GM23338 (cell line): ENCODE measurements around the gene HIVEP3. TPM values are rescaled to one million over a fixed set of nuclear protein-coding genes. Genes with fewer than 3 reads are reported as not detected.

Source experiments
- ATAC-seq: fragments of 200-7000 bp; cut with Tn5 transposase; 3 replicates; pipeline ENCODE4 v1.9.1; 2020
- DNase-seq: peaks from one replicate; pipeline ENCODE4 v3.0.0-alpha.2; 2015; ENCODE audit warnings: low spot score
- H2AFZ ChIP-seq: fragments of 200-600 bp; sonication (generic); 2 replicates; pipeline ENCODE4 v1.8.0; 2016; ENCODE audit warnings: antibody characterized with exemption, mild to moderate bottlenecking, moderate library complexity
- H3F3A ChIP-seq: fragments of 200-600 bp; sonication (generic); replicated peaks from 2 replicates; pipeline ENCODE4 v1.8.0; 2017; ENCODE audit warnings: antibody characterized with exemption, mixed run types, low read depth
- H3K27ac ChIP-seq: fragments of 200-600 bp; sonication (generic); 2 replicates; pipeline ENCODE4 v1.6.1; 2016; ENCODE audit warnings: low read depth
- H3K27me3 ChIP-seq: fragments of 200-600 bp; sonication (generic); 2 replicates; pipeline ENCODE4 v1.8.0; 2016; ENCODE audit warnings: mild to moderate bottlenecking, mixed run types, moderate library complexity; ENCODE audit not compliant: insufficient read depth
- H3K36me3 ChIP-seq: fragments of 200-600 bp; sonication (generic); 2 replicates; pipeline ENCODE4 v1.8.0; 2016; ENCODE audit warnings: mild to moderate bottlenecking; ENCODE audit not compliant: insufficient read depth
- H3K4me1 ChIP-seq: fragments of 200-600 bp; sonication (generic); 2 replicates; pipeline ENCODE4 v1.8.0; 2016; ENCODE audit warnings: mild to moderate bottlenecking, moderate library complexity; ENCODE audit not compliant: insufficient read depth
- H3K4me2 ChIP-seq: fragments of 200-600 bp; sonication (generic); 2 replicates; pipeline ENCODE4 v1.7.1; 2017; ENCODE audit warnings: mixed run types
- H3K4me3 ChIP-seq: fragments of 200-600 bp; sonication (generic); 2 replicates; pipeline ENCODE4 v1.6.1; 2016; ENCODE audit warnings: mixed run types
- H3K79me2 ChIP-seq: fragments of 200-600 bp; sonication (generic); replicated peaks from 2 replicates; pipeline ENCODE4 v1.8.0; 2017; ENCODE audit warnings: mild to moderate bottlenecking; ENCODE audit not compliant: insufficient read depth
- H3K9me2 ChIP-seq: fragments of 200-600 bp; sonication (generic); 2 replicates; pipeline ENCODE4 v1.8.0; 2017; ENCODE audit not compliant: insufficient read depth
- H4K20me1 ChIP-seq: fragments of 200-600 bp; sonication (generic); replicated peaks from 2 replicates; pipeline ENCODE4 v1.8.0; 2017; ENCODE audit warnings: mild to moderate bottlenecking; ENCODE audit not compliant: insufficient read depth
- H3K27ac Mint-ChIP-seq: 2 replicates; pipeline ENCODE4 v1.8.0; 2020; ENCODE audit warnings: inconsistent platforms, mild to moderate bottlenecking, moderate library complexity, mixed read lengths
- H3K27me3 Mint-ChIP-seq: 3 replicates; pipeline ENCODE4 v1.8.0; 2022; ENCODE audit warnings: low read depth, mild to moderate bottlenecking, moderate library complexity, mixed read lengths, inconsistent platforms; ENCODE audit not compliant: insufficient read depth, poor library complexity
- H3K36me3 Mint-ChIP-seq: 3 replicates; pipeline ENCODE4 v1.8.0; 2021; ENCODE audit warnings: low read depth, mild to moderate bottlenecking, inconsistent platforms, moderate library complexity, mixed read lengths
- H3K4me1 Mint-ChIP-seq: 3 replicates; pipeline ENCODE4 v1.8.0; 2020; ENCODE audit warnings: mild to moderate bottlenecking, inconsistent platforms, mixed read lengths
- H3K4me3 Mint-ChIP-seq: 3 replicates; pipeline ENCODE4 v1.8.0; 2021; ENCODE audit warnings: moderate library complexity, mild to moderate bottlenecking, inconsistent platforms, mixed read lengths
- H3K9me3 Mint-ChIP-seq: 3 replicates; pipeline ENCODE4 v1.8.0; 2020; ENCODE audit warnings: moderate library complexity, mild to moderate bottlenecking, inconsistent platforms, mixed read lengths
- EZH2phosphoT487 ChIP-seq: fragments of 200-600 bp; sonication (generic); IDR thresholded peaks from one replicate; pipeline ENCODE4 v1.8.1; 2018; ENCODE audit warnings: antibody characterized with exemption; ENCODE audit not compliant: unreplicated experiment
- JUNB ChIP-seq: IDR thresholded peaks from one replicate; pipeline ENCODE4 v1.6.1; 2016; ENCODE audit warnings: antibody characterized with exemption; ENCODE audit not compliant: unreplicated experiment
- POLR2AphosphoS5 ChIP-seq: IDR thresholded peaks from 2 replicates; pipeline ENCODE4 v1.6.1; 2016; ENCODE audit warnings: antibody characterized with exemption, low read depth
- REST ChIP-seq: IDR thresholded peaks from one replicate; pipeline ENCODE4 v1.6.1; 2018; ENCODE audit warnings: antibody characterized with exemption; ENCODE audit not compliant: unreplicated experiment
- ZNF331 ChIP-seq: fragments of 250-450 bp; sonication (Bioruptor Pico); IDR thresholded peaks from 2 replicates; pipeline ENCODE4 v1.5.0; 2020; ENCODE audit warnings: low read depth, mild to moderate bottlenecking, moderate library complexity
- ZNF462 ChIP-seq: fragments of 250-450 bp; sonication (Bioruptor Pico); IDR thresholded peaks from 2 replicates; pipeline ENCODE4 v1.5.0; 2020; ENCODE audit warnings: mild to moderate bottlenecking, moderate library complexity
- polyA plus RNA-seq: library from polyadenylated mRNA; unstranded; fragments of >200 nt; fragmentation: Nextera tagmentation; extraction: Ambion mirVana; gene quantifications from 2 replicates; pipeline ENCODE4 v1.2.1, GENCODE V29; 2016
- total RNA-seq: library from RNA; depleted of rRNA; stranded (reverse); fragments of >200 nt; shearing (Covaris generic); gene quantifications from 2 replicates; pipeline ENCODE4 v1.2.3, GENCODE V29; 2014

Gene HIVEP3
- total and polyA plus RNA-seq, 2 experiments from 2014 or later = 0.14 to 0.24 TPM

- TF ChIP-seq ZNF462 = no peak
- TF ChIP-seq REST = no peak
- no peak for TF ChIP-seq JUNB
- TF ChIP-seq ZNF331 (CRISPR knock-in tag) = no peak
Measured at GRCh38 chr1:41774471-41774990, 144.2 kb downstream of the HIVEP3 start (continued).

GRCh38 chr1:41773842-41774241 is 144.9 kb downstream of the HIVEP3 start:
- H3K36me3 ChIP-seq = no peaks in the 10 kb centered on the region
- H3K79me2 ChIP-seq = no peaks in the 10 kb centered on the region
- no peak overlapping the region for H3K27ac ChIP-seq
- no peaks in the 10 kb centered on the region for H3K27me3 ChIP-seq
- H4K20me1 ChIP-seq = no peaks in the 10 kb centered on the region
- no peaks in the 10 kb centered on the region for H3K9me2 ChIP-seq
- H3K36me3 Mint-ChIP-seq = no peaks in the 10 kb centered on the region
- H3K4me3 Mint-ChIP-seq = no peak overlapping the region
- no peaks in the 10 kb centered on the region for H3F3A ChIP-seq
- H3K4me1 ChIP-seq = no peaks in the 10 kb centered on the region
- H2AFZ ChIP-seq = no peak overlapping the region
- H3K4me1 Mint-ChIP-seq = no peaks in the 10 kb centered on the region
- no peak overlapping the region for H3K27ac Mint-ChIP-seq
- H3K27me3 Mint-ChIP-seq = no peaks in the 10 kb centered on the region
- H3K9me3 Mint-ChIP-seq = no peaks in the 10 kb centered on the region
- H3K4me2 ChIP-seq = no peak overlapping the region
- no peak for ATAC-seq
- DNase-seq = no peak
- H3K4me3 ChIP-seq = no peak overlapping the region
- TF ChIP-seq ZNF331 (CRISPR knock-in tag) (no peak), EZH2phosphoT487 (no peak), REST (no peak), POLR2AphosphoS5 (no peak)
